Measurements from ENCODE around the gene FRMD4A.
"Not testable (repeated sequence)": the region's sequence is repeated elsewhere in the genome, so short reads cannot be mapped to it uniquely, and the experiment has no call there.

Gene FRMD4A

DNA sequence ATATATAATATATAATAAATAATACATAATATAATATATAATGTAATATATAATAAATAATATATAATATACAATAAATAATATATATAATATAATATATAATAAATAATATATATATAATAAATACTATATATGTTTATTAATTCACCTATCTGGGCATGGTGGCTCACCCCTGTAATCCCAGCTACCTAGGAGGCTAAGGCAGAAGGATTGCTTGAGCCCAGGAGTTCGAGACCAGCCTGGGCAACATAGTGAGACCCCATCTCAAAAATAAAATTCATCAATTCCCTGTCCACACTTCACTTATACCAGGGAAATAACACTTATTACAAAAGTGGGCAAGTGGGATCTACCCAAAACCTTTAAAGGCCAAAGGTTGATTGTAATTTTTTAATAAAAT lies 462.9 kb downstream of the FRMD4A start:
- Mint-ChIP-seq H3K4me1 (peaks cover 17% of the 10 kb centered on the region), H3K9me3 (no peaks in the 10 kb centered on the region), H3K4me3 (no peak overlapping the region), H3K27me3 (ENCODE audit: low read depth) (no peaks in the 10 kb centered on the region), H3K27ac (no peak overlapping the region), H3K36me3 (ENCODE audit: low read depth) (peaks cover 27% of the 10 kb centered on the region)
- TF ChIP-seq, protein P1, sequence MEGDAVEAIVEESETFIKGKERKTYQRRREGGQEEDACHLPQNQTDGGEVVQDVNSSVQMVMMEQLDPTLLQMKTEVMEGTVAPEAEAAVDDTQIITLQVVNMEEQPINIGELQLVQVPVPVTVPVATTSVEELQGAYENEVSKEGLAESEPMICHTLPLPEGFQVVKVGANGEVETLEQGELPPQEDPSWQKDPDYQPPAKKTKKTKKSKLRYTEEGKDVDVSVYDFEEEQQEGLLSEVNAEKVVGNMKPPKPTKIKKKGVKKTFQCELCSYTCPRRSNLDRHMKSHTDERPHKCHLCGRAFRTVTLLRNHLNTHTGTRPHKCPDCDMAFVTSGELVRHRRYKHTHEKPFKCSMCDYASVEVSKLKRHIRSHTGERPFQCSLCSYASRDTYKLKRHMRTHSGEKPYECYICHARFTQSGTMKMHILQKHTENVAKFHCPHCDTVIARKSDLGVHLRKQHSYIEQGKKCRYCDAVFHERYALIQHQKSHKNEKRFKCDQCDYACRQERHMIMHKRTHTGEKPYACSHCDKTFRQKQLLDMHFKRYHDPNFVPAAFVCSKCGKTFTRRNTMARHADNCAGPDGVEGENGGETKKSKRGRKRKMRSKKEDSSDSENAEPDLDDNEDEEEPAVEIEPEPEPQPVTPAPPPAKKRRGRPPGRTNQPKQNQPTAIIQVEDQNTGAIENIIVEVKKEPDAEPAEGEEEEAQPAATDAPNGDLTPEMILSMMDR (IDR thresholded peaks at IDR 0.05; ENCODE audit: unreplicated experiment in 3 of 3) = no peak

DNA sequence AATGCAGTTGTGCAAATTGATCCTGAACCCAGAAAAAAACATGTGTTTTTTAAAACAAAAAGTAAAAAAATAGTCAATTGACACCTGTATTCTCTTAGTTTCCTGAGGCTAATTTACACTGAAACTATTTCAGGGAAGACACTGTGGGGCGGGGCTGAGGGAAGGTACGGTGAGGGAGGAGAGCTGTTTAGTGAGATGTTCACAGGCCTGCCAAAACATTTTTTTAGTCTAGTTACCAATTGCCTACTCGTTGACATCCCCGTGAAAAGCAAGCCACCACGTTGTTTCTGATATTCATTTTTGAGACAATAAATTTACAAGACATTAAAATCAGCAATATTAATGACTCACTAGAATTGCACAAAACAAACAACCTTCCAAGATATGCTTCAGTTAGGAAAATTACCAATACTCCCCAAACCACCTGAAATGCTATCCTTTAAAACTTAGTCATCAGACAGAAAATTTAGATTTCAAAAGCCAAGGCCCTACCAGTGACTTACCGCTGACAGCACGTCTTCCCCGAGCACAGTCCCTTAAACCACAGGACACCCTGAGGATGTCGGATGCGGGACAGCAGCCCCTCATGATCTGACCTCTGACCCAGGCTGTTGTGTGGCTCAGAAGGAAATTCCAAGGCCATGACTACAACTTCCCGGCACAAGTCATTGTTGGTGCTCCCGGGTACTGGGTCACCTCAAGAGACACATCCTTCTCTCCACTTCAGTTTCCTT lies 464.8 kb downstream of the FRMD4A start:
- Mint-ChIP-seq H3K27me3 (ENCODE audit: low read depth) (no peaks in the 10 kb centered on the region), H3K4me3 (no peak overlapping the region), H3K4me1 (peaks cover 11% of the 10 kb centered on the region), H3K9me3 (no peaks in the 10 kb centered on the region), H3K36me3 (ENCODE audit: low read depth) (peaks cover 27% of the 10 kb centered on the region), H3K27ac (peak overlapping the region in 1 of 3 experiments; percentile 1)
- TF ChIP-seq, protein P1 (IDR thresholded peaks at IDR 0.05; ENCODE audit: unreplicated experiment in 3 of 3) = no peak

DNA sequence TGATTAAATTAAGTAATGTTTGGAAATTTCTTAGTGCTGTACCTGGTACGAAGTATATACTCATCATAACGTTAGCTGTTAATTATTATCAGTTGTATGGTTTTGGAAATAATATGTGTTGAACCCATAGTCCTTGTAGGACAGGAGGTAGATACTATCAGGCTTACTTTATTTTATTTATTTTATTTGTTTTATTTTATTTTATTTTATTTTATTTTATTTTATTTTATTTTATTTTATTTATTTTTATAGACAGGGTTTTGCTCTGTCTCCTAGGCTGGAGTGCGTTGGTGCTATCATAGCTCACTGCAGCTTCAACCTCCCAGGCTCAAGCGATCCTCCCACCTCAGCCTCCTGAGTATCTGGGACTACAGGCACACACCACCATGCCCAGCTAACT lies 465.5 kb downstream of the FRMD4A start:
- Mint-ChIP-seq H3K4me1 (peaks cover 11% of the 10 kb centered on the region), H3K36me3 (ENCODE audit: low read depth) (peaks cover 27% of the 10 kb centered on the region)
- H3K4me3 Mint-ChIP-seq; H3K9me3 Mint-ChIP-seq; H3K27ac Mint-ChIP-seq; H3K27me3 Mint-ChIP-seq (ENCODE audit: low read depth): not testable (repeated sequence)

DNA sequence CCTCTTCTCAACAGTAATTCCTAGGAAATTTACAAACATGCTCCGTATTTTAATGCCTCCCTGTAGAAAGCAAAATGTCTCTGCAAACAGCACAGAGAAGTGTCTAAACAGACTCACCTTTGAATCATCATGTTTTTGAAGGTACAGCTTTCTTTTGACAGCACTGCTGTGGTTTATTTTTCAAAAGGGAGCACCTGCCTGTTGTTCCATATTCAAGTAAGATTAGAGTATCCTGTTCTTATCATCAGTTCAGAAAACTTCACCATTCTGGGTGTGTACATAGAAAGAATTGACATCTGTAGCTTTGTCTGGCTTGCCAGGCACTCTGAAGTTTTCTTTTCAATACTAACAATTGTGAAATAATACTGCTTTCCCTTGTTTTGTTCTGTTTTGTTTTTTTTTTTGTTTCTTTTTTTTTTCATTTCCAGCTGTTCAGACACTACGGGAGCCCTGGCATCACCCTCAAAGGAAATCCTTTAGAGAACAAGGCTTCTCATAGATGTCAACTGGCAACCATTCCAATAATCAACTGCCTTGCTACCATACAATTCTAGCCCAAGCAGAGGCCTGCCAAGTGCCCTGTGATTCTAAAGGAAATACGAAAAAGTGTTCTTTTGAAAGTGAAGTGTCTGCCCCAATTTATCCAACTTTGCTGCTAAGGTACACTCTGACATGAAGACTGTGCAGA lies 468.0 kb downstream of the FRMD4A start:
- no peak overlapping the region for H3K27ac Mint-ChIP-seq
- H3K4me1 Mint-ChIP-seq = peaks cover 16% of the 10 kb centered on the region
- no peak overlapping the region for H3K4me3 Mint-ChIP-seq
- TF ChIP-seq, protein P1 (IDR thresholded peaks at IDR 0.05; ENCODE audit: unreplicated experiment in 3 of 3) = no peak
- H3K27me3 Mint-ChIP-seq (ENCODE audit: low read depth) = no peaks in the 10 kb centered on the region
- peaks cover 16% of the 10 kb centered on the region for H3K36me3 Mint-ChIP-seq (ENCODE audit: low read depth)
- H3K9me3 Mint-ChIP-seq = no peaks in the 10 kb centered on the region

DNA sequence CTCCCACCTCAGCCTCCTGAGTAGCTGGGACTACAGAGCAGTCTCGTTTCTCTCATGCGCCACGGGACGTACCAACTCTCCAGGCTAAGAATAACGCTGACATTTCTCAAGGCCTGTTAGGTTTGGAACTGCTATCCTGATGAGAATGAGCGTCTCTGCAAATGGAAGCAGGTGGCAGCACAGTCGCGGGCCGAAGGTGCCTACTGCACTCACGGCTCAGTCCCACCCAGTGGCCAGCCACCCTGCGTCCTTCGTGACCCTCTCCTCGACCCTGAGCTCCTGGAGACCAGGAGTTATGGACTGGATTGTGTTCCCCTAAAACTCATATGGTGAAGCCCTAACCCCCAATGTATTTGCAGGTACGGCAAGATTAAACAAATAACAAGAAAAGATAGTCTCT lies 469.8 kb downstream of the FRMD4A start:
- Mint-ChIP-seq H3K9me3 (no peaks in the 10 kb centered on the region), H3K27ac (no peak overlapping the region), H3K4me3 (no peak overlapping the region), H3K27me3 (ENCODE audit: low read depth) (no peaks in the 10 kb centered on the region), H3K36me3 (ENCODE audit: low read depth) (peaks cover 20% of the 10 kb centered on the region), H3K4me1 (peaks cover 16% of the 10 kb centered on the region)
- TF ChIP-seq, protein P1 (IDR thresholded peaks at IDR 0.05; ENCODE audit: unreplicated experiment in 3 of 3) = no peak

DNA sequence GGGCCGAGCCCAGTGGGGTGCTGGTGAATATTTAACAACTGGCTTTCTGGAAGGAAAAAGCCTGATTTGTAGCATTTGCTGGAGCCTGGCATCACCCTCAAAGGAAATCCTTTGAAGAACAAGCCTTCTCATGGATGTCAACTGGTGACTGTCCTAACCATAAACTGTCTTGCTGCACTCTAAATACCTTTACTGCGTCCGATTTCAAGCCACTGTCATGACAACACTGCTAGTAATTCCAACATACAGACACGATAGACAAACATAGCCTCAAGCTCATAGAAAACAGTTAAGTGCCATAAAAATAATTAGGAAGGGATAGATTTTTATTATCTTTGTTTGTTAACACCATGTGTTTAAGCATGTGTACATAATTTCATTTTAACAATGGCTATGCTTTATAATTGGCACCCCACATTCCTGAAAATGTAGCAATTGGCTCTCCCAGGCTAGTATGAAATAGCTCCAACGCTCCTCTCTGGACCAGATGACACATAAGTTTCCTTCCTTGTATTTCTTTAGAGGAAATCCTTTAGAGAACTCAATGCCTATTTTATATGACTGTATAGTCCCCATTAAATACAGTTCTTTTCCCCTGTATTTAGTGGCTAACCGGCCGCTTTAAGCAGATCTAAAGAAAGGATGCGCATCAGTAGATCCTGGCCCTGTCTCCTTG lies 470.6 kb downstream of the FRMD4A start:
- Mint-ChIP-seq H3K9me3 (no peaks in the 10 kb centered on the region), H3K36me3 (ENCODE audit: low read depth) (peaks cover 18% of the 10 kb centered on the region), H3K27ac (peak overlapping the region in 1 of 3 experiments; percentile 40), H3K4me3 (no peak overlapping the region), H3K27me3 (ENCODE audit: low read depth) (no peaks in the 10 kb centered on the region), H3K4me1 (peaks cover 16% of the 10 kb centered on the region)
- TF ChIP-seq, protein P1 (IDR thresholded peaks at IDR 0.05; ENCODE audit: unreplicated experiment in 3 of 3) = no peak

Measured in nephron (organoid).